HG02840 (cell line): ENCODE data around the gene SLC22A16.

Experiments
- ATAC-seq: cut with Tn5 transposase; IDR thresholded peaks from one replicate; pipeline ENCODE4 v1.9.1; 2021; ENCODE audit warnings: mild to moderate bottlenecking, moderate library complexity, moderate number of reproducible peaks; ENCODE audit not compliant: unreplicated experiment, low FRiP score

The SLC22A16 gene

DNA sequence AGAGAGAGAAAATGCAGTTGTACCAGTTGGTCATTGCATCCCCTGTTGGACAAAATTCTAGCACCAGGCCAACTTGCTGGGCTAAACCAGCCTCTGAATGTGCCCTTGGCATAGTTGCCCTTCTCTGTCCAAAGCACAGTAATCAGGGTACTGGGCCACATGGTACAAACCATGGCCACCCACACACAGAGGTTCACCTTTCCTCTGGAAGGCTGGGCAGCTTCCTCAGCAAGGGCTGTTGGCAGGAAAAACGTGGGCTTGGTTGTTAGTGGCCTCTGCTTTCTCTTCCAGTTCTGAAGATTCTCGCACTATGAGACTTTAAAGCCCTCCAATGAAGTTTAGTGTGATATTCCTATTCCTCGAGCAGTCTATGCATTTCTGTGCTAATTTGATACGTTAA is 61.7 kb downstream of the SLC22A16 start:
- no peak for ATAC-seq

DNA sequence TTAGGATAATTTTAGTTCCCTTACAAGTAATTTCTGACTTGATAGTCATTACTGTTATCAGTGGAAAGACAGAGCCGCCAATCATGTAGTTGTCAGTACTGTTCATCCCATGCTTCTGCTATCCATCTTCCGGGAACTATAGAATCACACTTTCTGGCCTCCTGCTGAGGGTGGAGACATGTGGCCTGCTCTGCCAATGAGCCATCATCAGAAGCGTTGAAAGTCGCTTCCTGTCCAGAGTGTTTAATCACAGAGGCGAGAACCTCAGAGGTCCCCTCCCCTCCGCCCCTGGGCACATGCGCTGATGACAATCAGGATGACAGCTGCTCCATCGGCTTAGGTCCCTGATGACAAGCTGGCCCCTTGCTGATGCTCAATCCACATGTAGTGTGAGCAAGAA is 64.1 kb downstream of the SLC22A16 start:
- no peak for ATAC-seq

DNA sequence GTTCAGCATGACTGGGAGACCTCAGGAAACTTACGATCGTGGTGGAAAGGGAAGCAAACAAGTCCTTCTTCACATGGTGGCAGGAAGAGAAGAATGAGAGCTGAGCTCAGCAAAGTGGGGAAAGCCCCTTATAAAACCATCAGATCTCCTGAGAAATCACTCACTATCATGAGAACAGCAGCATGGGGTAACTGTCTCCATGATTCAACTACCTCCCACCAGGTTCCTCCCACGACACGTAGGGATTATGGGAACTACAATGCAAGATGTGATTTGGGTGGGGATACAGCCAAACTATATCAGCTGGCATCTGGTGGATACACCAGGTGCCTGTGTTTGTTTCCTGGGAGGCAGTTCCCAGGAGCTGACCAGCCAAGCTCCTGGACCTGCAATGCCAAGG is 65.9 kb downstream of the SLC22A16 start:
- ATAC-seq: no peak

DNA sequence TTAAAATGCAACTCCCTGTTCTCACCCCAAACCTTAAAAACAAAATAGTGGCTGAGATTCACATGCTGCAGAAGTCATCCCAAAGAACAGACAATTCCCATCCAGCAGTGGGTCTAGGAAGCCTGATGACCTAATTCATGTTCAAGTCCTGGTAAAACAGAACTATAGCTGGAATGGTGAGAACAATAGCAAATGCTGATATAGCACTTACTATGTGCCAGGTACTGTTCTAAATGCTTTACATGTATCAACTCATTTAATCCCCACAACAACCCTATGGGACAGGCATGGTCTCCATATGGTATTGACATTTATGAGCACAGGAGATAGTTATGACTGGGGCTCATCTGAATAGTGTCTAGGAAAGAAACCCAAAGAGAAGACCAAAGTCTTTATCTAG is 66.6 kb downstream of the SLC22A16 start:
- no peak for ATAC-seq

DNA sequence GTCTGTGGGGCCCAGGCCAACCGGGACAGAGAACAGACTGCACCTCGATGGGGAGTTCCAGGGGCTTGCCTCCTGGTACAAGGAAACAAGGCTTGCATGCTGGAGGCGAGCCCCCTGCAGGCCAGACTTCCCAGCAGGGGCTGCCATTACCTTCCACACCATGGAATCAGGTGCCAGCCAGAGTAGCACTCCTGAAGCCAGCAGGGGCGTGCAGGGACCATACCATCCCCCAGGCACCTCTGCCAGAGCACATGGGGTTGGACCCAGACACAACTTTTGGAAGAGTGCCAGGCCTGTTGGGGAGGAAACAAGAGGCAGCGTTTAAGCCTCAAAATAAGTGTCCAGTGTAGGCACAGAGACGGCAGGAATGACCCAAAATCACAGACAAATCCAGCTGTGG is 67.5 kb downstream of the SLC22A16 start:
- no peak for ATAC-seq

DNA sequence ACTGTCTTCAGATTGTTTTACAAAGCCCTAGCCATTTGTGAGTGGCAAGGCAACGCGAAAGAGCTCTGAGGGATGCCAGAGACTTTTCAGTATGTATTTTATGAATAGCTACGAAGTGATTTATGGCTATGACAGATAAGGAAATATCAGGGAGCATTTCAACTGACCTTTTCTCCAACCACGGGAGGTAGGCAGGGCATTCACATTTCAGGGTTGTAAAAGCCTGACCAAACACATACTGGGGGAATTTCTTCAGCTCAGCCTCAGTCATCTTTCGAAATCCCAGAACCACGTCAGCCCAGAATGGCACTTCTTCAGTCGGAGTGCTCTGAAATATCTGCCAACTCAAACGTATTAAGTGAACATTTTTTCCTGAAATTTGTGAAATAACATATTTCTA is 71.8 kb downstream of the SLC22A16 start:
- ATAC-seq: no peak

DNA sequence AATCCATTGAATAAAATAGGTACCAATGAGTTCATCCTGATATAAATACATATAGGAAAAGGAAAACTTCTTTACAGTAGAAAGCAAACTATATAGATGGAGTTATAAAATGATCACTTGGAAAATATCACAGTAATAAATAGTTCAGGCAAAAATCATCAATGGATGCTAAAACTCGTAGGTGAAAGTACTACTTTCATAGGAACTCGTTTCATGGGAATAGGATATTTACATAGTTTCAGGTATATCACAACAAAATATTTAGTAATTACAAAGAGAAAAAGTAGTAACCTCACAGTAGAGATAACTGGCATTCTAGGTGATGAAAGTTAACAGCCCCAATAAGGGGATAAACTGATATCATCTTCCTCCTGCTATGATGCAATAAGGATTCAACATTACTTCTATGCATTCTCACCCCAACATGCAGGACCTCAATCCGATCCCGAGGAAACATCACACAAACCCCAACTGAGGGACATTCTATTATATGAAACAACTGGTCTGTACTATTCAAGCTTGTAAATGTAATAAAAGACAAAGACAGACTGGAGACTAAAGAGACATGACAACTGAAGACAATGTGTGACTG is 74.7 kb downstream of the SLC22A16 start:
- no peak for ATAC-seq

DNA sequence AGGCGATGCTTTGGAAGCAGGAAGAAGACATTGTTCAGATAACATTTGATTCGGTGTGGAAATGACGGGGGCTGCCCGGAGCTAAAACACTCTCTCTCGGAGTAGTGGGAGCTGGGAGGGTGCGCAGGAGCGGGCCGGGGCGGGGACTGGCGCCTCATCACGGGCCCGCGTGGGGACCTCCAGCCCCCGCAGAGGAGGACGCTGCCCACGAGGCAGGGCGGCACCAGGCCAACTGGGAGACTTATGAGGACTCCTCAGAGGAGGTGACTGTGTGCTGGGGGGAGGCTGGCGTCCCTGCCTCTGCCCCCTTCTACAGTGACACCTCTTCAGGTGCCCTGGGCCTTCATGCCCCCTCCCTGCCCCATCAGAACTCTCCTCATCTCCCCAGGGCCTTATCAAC is 76.2 kb downstream of the SLC22A16 start:
- no peak for ATAC-seq

DNA sequence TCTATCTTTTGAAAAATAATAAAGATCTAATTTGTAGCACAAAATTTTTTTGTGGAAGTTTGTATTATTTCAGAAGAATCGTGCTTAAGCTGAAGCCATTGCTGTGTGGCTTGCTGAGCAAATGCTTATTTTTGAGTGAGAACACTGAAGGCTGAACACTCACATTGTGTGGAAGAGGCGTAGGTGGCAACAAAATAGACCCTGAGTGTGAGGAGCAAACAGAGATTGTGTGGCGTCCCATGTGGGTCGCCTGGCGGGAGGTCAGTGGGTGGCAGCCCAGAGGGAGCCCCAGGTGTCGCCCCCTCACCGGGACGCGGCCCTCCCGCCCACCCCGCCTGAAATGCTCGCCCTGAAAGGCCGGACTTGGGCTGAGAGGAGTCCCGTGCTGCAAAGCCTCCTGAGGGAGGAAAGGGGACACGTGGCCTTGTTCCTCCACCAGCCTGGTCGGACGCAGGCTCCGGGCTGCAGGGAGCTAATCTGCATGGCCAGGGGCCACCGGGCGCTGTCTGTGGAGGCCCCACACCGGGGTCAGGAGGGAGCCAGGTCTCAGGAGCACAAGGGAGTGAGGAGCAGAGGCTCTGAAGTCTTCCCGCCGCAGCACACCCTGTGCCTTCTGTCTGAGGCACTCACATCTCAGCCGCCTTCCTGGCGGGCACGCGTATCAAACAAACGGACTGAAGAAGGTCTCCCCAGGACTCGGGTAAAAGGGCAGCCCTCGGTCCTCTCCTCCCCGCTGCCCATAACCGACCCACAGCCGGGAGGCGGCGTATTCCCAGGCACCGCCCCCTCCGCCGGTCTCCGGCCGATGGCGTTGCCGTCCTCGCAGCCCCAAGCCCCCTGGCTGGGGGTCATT is 77.0 kb downstream of the SLC22A16 start:
- ATAC-seq: no peak

DNA sequence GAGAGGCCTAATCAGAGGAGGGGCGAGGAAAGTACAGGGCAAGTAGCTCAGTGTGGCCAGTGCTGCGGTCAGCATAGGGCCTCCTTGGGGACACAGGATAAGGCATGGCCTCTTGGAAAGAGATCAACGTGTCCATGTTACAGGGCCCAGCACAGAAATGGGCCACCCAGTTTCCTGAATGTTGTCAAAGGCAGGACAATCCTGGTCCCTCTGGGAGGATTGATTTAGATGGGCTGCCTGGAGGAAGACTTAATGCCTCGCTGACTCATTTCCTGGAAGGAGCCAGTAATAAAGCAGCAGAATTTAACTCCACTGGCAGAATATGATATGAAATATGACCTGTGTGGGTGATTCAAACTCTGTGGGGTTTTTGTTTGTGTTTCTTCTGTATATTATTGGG is 77.6 kb downstream of the SLC22A16 start:
- no peak for ATAC-seq

DNA sequence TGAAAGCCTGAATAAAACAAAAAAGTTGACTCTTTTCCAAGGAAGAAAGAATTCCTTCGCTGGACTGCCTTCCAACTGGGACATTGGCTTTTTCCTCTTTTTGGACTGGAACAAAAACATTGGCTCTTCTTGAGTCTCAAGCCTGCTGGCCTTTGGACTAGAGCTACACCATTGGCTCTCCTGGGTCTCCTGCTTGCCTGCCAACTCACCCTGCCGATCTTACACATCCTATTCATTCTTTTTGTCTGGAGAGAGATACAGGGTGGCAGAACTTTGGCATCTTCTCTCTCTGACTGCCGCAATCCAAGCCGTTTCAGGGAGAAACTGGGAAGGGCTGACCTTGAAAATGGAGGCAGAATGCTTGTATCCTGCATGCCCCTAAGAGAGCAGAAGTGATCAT is 81.2 kb downstream of the SLC22A16 start:
- no peak for ATAC-seq

DNA sequence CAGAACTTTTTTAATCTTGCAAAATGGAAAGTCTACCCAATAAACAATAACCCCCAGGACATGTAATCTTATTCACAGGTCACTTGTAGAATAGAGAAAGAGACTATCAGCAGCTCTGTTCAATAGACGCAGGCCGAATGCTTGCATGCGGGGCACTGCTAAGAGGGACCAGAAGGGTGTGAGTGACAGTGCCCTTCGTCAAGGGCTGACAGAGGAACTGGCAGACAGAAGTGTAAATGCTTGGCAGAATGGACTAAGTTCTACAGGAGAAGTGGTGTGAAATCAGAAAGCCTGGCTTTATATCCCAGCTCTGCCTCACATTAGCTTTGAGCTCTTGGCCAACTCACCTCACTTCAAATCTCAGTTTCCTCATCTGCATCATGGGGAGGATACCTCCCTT is 82.0 kb downstream of the SLC22A16 start:
- no peak for ATAC-seq

DNA sequence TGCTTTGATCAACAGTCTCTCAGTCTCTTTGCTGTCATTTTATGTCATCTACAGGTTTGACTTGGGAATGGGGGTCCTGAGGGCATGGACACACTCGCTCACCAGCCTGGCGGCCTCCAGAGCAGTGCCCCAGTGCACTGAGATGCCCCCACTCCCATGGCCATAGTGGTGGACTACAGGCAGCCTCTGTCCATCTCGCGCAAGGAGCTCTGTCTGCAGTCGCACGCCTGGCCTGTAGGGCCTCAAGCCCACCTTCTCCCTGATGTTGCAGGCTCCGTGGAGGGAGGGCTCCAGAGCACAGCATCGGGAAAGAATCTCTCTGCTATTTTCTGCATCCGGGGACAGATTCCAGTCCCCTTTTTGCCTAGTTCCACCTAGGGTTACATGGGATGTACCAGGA is 83.7 kb downstream of the SLC22A16 start:
- ATAC-seq: no peak

DNA sequence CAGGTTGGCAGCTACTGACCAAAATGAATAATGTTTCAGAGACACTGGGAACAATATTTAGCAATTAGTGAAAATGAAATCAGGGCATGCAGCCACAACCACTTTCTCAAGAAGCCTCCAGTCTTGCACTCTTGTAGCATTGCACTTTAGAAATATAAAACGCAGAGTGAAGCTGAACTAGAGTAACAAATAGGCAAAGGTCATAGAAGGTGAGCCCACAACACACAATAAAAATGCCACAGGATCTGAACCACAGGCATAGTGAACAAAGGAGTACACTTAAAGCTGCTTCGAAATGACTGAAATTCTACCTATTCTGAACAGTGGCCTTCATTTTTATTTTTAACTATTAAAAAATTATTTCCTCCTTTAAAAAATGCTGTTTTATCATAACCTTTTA is 86.0 kb downstream of the SLC22A16 start:
- ATAC-seq: no peak

DNA sequence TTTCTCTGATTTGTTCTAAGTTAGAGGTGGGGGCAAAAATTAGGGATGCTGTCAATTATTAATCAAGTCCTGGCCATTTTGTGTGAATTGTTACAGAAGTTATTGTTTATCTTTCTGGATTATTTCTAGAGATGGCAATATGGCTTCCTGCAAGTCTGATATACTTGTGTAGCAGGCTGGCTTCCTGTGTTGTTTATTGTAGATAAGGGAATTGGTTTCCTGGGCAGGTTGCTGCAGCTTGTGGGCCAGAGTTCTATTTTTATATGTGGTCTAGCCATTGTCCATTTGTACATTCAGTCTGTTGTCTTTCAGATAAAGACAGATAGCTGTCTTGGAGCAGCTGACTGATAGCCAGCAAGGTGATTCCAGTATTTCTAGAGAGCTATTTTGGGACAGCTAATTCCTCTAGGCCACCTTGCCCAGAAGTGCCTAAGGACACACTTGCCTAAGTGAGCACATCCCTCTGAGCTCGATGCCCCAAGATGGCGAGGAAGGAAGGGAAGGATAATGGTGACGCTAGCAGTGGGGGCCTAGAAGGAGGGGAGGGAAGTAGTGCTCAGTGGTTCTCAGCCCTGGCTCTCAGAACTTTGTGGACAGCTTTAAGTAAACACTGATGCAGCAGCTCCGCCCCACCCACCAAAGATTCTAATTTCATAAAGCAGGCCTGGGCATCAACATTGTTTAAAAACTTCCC is 86.6 kb downstream of the SLC22A16 start:
- ATAC-seq: no peak

DNA sequence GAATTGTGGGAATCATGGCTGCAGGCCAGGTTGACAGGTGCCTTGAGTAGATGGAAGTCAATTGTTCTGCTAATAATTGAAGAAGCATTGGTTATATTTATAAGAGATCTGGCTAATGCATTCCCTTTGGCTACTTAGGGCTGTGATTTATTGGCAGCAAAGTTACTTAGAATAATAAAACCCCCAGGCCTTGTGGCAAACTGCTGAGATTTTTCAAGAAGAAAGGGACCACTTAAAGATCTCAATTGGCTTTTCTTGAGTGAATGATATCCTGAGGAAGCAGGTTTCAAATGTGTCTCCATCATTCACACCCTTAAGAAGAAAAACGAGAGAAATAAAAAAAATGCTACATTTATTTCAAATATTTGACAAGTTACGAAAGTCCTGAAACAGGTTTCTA is 88.4 kb downstream of the SLC22A16 start:
- no peak for ATAC-seq

DNA sequence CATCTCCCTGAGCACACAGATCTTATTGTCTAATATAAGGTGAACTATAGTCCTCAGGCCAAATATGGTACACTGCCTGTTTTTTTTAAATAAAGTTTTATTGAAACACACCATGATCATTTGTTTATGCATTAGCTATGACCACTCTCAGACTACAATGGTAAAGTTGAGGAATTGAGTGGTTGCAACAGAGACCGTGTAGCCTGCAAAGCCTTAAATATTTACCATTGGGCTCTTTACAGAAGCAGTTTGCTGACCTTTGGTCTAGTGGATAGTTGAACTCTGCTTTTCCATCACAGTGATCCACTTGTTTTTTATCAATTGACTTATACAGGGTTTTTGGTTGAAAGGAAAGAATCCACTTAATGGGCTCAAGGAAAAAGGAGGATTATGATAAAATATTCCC is 91.0 kb downstream of the SLC22A16 start:
- ATAC-seq: no peak

DNA sequence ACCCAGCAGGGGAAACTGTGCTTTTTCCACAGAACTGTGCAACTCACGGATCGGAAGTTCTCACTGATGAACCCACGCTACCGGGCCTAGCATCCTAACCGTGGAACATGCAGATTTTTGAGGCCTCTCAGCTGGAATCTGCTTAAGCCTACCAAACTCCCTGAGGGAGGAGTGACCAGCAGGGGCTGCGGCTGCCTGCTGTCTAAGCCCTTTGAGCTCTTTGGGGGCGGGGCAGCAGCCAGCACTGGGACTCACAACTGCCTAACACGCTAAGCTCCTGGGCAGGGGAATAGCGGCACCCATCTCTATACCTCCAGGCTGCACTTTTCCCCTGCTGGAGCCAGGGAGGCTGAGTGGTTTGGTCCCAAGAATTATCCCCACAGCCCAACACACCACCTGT is 97.9 kb downstream of the SLC22A16 start:
- ATAC-seq: no peak
